GM12892 (cell line): ENCODE results near the gene DNAH2.

Experiments
- POLR2A ChIP-seq: IDR thresholded peaks from 2 replicates; pipeline ENCODE4 v1.6.1; 2011; ENCODE audit warnings: low read depth, low read length, control low read depth
- POLR2AphosphoS5 ChIP-seq: IDR thresholded peaks from 2 replicates; pipeline ENCODE4 v1.6.1; 2011; ENCODE audit warnings: low read depth, low read length, control low read depth
- TAF1 ChIP-seq: IDR thresholded peaks from 2 replicates; pipeline ENCODE4 v1.6.1; 2011; ENCODE audit warnings: low read depth, mild to moderate bottlenecking, control low read depth, low read length, borderline replicate concordance

GRCh38 chr17:7835814-7836595 is 118.5 kb downstream of the DNAH2 start:
- TF ChIP-seq POLR2A (no peak), POLR2AphosphoS5 (no peak), TAF1 (no peak)
